Activated CD4-positive, alpha-beta T cell treated with anti-CD3 and anti-CD28 coated beads for 24 hours (primary cell): Measurements from ENCODE around the gene FOXE3.

ENCODE experiments used
- DNase-seq, 2 donors: peaks; one replicate each; pipeline ENCODE4 v3.0.0-alpha.2; 2020; ENCODE audit warnings: low read depth in 2 of 2

FOXE3 gene

GRCh38 chr1:47435506-47436303 lies 19.6 kb downstream of the FOXE3 start:
- no peak for DNase-seq

- DNase-seq = peak; percentile 55 to 75
These were observed 20.4 kb downstream of the FOXE3 start for GRCh38 chr1:47436304-47436978.

DNA sequence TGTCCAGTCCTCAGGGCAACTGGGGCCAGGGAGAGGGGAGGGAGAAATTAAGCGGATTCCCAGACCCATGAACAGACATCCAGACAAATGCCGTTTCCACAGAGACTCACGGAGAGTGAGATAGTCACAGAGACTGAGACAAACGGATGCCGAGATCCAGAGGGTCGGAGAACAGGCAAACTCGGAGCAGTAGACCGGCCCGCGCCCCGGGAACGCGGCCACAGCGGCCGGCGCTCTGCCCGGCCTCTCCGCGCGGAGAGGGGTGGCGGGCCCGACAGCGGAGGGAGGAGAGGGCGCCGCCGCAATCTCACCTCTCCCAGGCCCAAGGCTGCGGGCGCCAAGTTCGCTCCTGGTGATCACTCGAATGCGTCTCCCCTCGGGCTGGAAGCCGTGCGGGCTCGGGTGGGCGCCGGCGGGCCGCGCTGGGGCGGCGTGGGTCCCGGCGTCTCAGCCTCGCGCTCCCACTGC lies 20.9 kb downstream of the FOXE3 start:
- no peak for DNase-seq

- DNase-seq = peak; percentile 84 to 89
These were observed 21.5 kb downstream of the FOXE3 start, which contains the start of gene FOXD2 for GRCh38 chr1:47437447-47438164. Gene FOXD2 (plus strand): TSS chr1:47438044. CDS start chr1:47438136, 92 bp downstream.

DNA sequence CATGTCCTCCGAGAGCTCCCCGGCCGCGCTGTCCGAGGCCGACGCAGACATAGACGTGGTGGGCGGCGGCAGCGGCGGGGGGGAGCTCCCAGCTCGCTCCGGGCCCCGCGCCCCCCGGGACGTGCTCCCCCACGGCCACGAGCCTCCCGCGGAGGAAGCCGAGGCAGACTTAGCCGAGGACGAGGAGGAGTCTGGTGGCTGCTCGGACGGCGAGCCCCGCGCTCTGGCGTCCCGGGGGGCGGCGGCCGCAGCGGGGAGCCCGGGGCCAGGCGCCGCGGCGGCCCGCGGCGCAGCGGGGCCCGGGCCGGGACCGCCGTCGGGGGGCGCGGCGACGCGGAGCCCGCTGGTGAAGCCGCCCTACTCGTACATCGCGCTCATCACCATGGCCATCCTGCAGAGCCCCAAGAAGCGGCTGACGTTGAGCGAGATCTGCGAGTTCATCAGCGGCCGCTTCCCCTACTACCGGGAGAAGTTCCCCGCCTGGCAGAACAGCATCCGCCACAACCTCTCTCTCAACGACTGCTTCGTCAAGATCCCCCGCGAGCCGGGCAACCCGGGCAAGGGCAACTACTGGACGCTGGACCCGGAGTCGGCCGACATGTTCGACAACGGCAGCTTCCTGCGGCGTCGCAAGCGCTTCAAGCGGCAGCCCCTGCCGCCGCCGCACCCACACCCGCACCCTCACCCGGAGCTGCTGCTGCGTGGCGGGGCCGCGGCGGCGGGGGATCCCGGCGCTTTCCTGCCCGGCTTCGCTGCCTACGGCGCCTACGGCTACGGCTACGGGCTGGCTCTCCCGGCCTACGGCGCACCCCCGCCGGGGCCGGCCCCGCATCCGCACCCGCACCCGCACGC lies 22.3 kb downstream of the FOXE3 start:
- DNase-seq = no peak

- no peak for DNase-seq
These were observed 23.1 kb downstream of the FOXE3 start for GRCh38 chr1:47439017-47439818.

GRCh38 chr1:47439819-47440598 lies 23.9 kb downstream of the FOXE3 start:
- DNase-seq = no peak

GRCh38 chr1:47440599-47441081 lies 24.6 kb downstream of the FOXE3 start:
- no peak for DNase-seq

GRCh38 chr1:47441450-47442106 lies 25.5 kb downstream of the FOXE3 start:
- DNase-seq = no peak

GRCh38 chr1:47442202-47442601 lies 26.1 kb downstream of the FOXE3 start:
- no peak for DNase-seq

- no peak for DNase-seq
These were observed 26.9 kb downstream of the FOXE3 start for GRCh38 chr1:47442842-47443529.

GRCh38 chr1:47443530-47444296 lies 27.6 kb downstream of the FOXE3 start:
- no peak for DNase-seq

- no peak for DNase-seq
These were observed 28.1 kb downstream of the FOXE3 start for GRCh38 chr1:47444297-47444561.

- no peak for DNase-seq
These were observed 28.7 kb downstream of the FOXE3 start for GRCh38 chr1:47444562-47445465.

GRCh38 chr1:47445823-47446550 lies 29.9 kb downstream of the FOXE3 start:
- DNase-seq = no peak
